OCI-LY3 (cell line): Measurements from ENCODE around the gene ALDH1B1.

Source experiments
- CTCF ChIP-seq: fragments of 200-600, 300-600 bp; sonication (generic); IDR thresholded peaks from 2 replicates; pipeline ENCODE4 v1.5.1; 2014; ENCODE audit warnings: antibody characterized with exemption, low read length, low read depth
- EZH2phosphoT487 ChIP-seq: fragments of 200-600 bp; shearing (Covaris generic); IDR thresholded peaks from 2 replicates; pipeline ENCODE4 v1.6.1; 2018; ENCODE audit warnings: antibody characterized with exemption, mixed run types, low read depth

DNA sequence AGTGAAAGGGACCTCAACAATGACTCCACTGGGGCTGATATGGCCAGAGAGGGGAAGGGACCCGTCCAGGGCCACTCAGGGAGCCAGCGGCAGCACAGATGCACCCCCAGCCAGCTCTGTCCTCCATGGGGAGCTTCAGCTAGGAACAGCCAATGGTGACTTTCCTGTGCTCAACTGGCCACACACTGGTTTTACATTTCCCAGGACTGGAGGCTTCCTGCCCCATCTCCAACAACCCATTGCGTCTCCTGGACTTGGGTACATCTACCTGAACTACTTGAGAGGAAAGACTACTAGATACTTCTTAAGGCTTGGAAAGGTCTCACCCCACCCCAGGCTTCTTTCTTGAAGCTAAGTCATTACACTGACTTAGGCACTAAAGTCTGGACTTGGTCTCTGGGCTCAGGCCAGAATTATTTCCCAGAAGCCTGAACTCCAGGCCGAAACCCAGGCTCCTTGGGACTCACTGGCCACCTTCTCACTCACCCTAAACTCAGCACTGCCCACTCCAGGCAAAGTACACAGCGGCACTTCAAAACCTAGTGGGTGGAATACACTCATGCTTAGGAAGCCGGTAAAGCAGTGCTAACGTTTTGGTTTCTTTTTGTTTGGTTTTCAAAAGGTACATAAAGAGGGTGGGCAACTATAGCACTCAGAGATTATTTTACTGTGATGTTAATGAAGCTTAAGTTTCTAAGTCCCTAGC is 30.2 kb downstream of the ALDH1B1 start:
- TF ChIP-seq CTCF (no peak), EZH2phosphoT487 (no peak)
